Spleen (tissue), 11 donors: ENCODE results near the gene UCK2. TPM values are rescaled to one million over a fixed set of nuclear protein-coding genes. Genes with fewer than 3 reads are reported as not detected.

ENCODE experiments used
- DNase-seq: peaks from one replicate; pipeline ENCODE4 v3.0.0-alpha.2; 2020
- H3K27ac ChIP-seq, 8 donors: fragments of 200-600 bp; sonication (generic) in 7 of 8; 1 replicate in 4 of 8; 2 replicates in 4 of 8; pipeline versions ENCODE4 v1.5.0 to v1.8.0; 2016 to 2021; ENCODE audit warnings: inconsistent platforms in 4 of 8, mild to moderate bottlenecking in 4 of 8, moderate library complexity in 1 of 8
- H3K27me3 ChIP-seq, 7 donors: fragments of 200-600 bp; sonication (generic) in 6 of 7; replicated peaks in 1 of 7; 1 replicate in 4 of 7; 2 replicates in 3 of 7; pipeline versions ENCODE4 v1.5.0 to v1.8.0; 2016 to 2021; ENCODE audit warnings: inconsistent platforms in 3 of 7, mild to moderate bottlenecking in 1 of 7
- H3K36me3 ChIP-seq, 6 donors: fragments of 200-600 bp; sonication (generic) in 5 of 6; 1 replicate in 4 of 6; 2 replicates in 2 of 6; pipeline versions ENCODE4 v1.5.0 to v1.8.0; 2016 to 2021; ENCODE audit warnings: inconsistent platforms in 2 of 6
- H3K4me1 ChIP-seq, 6 donors: fragments of 200-600 bp; sonication (generic) in 5 of 6; 1 replicate in 3 of 6; 2 replicates in 3 of 6; pipeline versions ENCODE4 v1.5.0 to v1.8.0; 2016 to 2021; ENCODE audit warnings: inconsistent platforms in 3 of 6
- H3K4me3 ChIP-seq, 8 donors: fragments of 200-600 bp; sonication (generic) in 7 of 8; 1 replicate in 4 of 8; 2 replicates in 4 of 8; pipeline versions ENCODE4 v1.5.0 to v1.8.0; 2016 to 2021; ENCODE audit warnings: inconsistent platforms in 4 of 8, mild to moderate bottlenecking in 4 of 8, moderate library complexity in 2 of 8
- H3K9me3 ChIP-seq, 8 donors: fragments of 200-600 bp; sonication (generic) in 7 of 8; 1 replicate in 4 of 8; 2 replicates in 4 of 8; pipeline versions ENCODE4 v1.5.0 to v1.8.0; 2016 to 2021; ENCODE audit warnings: inconsistent platforms in 4 of 8
- POLR2A ChIP-seq, 3 donors: fragments of 450-650 bp; IDR thresholded peaks; one replicate each; pipeline ENCODE4 v1.5.1; 2017; ENCODE audit warnings: antibody characterized with exemption in 3 of 3, mild to moderate bottlenecking in 1 of 3
- POLR2AphosphoS5 ChIP-seq, 3 donors: sonication (generic); formaldehyde crosslinking; IDR thresholded peaks; one replicate each; pipeline ENCODE4 v1.5.1; 2017; ENCODE audit warnings: antibody characterized with exemption in 3 of 3
- WGBS, 5 donors: extraction: QIAGEN DNeasy Blood & Tissue Kit in 3 of 5; methylation state at CpG; one replicate each; pipeline versions ENCODE4 v1.1.5 to v1.1.7; 2013 to 2018; 5-methylcytosine and 5-hydroxymethylcytosine counted together
- intact Hi-C: fragments of 100-400 bp; cut with DNase I; formaldehyde crosslinking; loops from one replicate; pipeline ENCODE4 v1.15.0; 2023; ENCODE audit warnings: low total_unique reads
- polyA plus RNA-seq, 3 donors: library from polyadenylated mRNA; stranded (reverse); fragments of 200-250 nt; gene quantifications; one replicate each; pipeline ENCODE4 v1.2.1, GENCODE V29; 2013
- total RNA-seq, 7 donors: library from RNA; depleted of rRNA in 3 of 7; stranded (reverse); fragments of >200 nt in 3 of 7; fragmentation: NEBNext Ultra II Directional in 4 of 7; extraction: Animal tissue kit (Norgen Biotek cat#: 25700) in 4 of 7; gene quantifications; one replicate each; pipeline versions ENCODE4 v1.1.0 to v1.2.1, GENCODE V29; 2016 to 2021
- TF ChIP-seq, protein P1 (sequence below), 11 experiments: fragments of 200-600 bp in 7 of 11; fragments of 450-650 bp in 4 of 11; sonication (generic) in 4 of 11; IDR thresholded peaks in 8 of 11; conservative IDR thresholded peaks in 3 of 11; 1 replicate in 7 of 11; 2 replicates in 4 of 11; pipeline versions ENCODE4 v1.4.0 to v1.8.0; 2016 to 2021; ENCODE audit warnings: antibody characterized with exemption in 11 of 11, inconsistent platforms in 4 of 11, mild to moderate bottlenecking in 1 of 11
- donor health status: healthy with polysubstance abuse.
- donor health status: DM: no; HTN: no; CAD: no; lungs with moderate emphysema.
- donor health status: DM: no; HTN: no; CAD: no.
- donor health status: Bipolar disorder and iron deficiency.
- donor health status: healthy.
- donor health status: DM: no; HTN: no; CAD: no.
- donor health status: DM: yes; HTN: yes; CAD: no.

The UCK2 gene
- total and polyA plus RNA-seq, 10 donors, result 9.8 to 18.3 (median 16.0) TPM

DNA sequence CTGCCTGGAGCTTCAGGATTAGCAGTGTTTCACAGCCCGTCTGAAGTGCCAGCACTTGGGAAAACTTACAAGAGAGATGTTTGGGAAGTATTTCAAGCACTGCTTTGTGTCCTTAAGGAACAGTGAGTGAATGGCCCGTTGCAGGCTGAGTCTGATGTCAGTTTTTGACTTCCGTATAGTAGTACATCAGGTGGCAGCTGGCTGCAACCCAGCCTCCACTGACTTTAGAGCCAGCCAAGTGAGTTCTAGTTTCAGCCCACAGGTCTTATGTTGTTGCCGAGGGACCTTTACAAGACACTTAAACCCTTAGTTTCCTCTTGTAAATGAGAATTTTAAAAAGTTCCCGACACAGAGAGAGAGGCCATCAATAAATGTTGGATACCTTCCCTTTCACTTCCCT lies 35.0 kb downstream of the UCK2 start:
- TF ChIP-seq, protein P1, sequence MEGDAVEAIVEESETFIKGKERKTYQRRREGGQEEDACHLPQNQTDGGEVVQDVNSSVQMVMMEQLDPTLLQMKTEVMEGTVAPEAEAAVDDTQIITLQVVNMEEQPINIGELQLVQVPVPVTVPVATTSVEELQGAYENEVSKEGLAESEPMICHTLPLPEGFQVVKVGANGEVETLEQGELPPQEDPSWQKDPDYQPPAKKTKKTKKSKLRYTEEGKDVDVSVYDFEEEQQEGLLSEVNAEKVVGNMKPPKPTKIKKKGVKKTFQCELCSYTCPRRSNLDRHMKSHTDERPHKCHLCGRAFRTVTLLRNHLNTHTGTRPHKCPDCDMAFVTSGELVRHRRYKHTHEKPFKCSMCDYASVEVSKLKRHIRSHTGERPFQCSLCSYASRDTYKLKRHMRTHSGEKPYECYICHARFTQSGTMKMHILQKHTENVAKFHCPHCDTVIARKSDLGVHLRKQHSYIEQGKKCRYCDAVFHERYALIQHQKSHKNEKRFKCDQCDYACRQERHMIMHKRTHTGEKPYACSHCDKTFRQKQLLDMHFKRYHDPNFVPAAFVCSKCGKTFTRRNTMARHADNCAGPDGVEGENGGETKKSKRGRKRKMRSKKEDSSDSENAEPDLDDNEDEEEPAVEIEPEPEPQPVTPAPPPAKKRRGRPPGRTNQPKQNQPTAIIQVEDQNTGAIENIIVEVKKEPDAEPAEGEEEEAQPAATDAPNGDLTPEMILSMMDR (IDR thresholded peaks at IDR 0.05 in 8 of 11, conservative IDR thresholded peaks at IDR 0.05 in 3 of 11), result no peak
- TF ChIP-seq POLR2A (IDR thresholded peaks at IDR 0.05) (no peak), POLR2AphosphoS5 (IDR thresholded peaks at IDR 0.05) (no peak)
- Histone ChIP-seq H3K4me1 (peaks cover 0 to 26% (median 0%) of the 10 kb centered on the region in 6 donors), H3K36me3 (no peaks in the 10 kb centered on the region), H3K4me3 (no peak overlapping the region), H3K9me3 (no peaks in the 10 kb centered on the region), H3K27me3 (no peaks in the 10 kb centered on the region), H3K27ac (no peak overlapping the region)
- 44 to 61% (median 55%) methylated on average over 5 of the region's 5 CpGs for WGBS, 5 donors
- DNase-seq, result no peak
- intact Hi-C loops, result no loop called here

DNA sequence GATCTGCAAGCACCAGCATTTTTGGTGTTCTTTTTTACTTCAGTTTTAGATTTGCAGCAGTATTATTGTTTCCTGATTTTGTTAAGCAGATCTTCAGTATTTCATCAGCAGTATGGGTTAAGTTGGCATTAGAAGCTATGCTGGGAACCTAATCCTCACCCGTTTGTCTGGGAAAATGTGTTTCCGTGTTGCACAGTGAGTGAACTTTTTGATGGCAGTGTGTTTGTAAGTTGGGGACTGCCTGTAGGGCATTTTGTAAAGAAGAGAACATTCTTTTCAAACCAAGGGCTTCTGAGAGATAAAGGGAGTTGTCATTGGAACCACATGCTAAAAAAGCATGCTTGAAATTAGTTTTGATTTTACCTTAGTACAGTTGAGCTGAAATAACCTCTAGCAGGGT lies 35.9 kb downstream of the UCK2 start:
- intact Hi-C loops, result no loop called here
- H3K36me3 ChIP-seq, result no peaks in the 10 kb centered on the region
- 68 to 85% (median 77%) methylated on average over 2 of the region's 2 CpGs for WGBS, 5 donors
- H3K27ac ChIP-seq, result no peak overlapping the region
- no peak overlapping the region for H3K4me3 ChIP-seq
- H3K9me3 ChIP-seq, result no peaks in the 10 kb centered on the region
- no peaks in the 10 kb centered on the region for H3K27me3 ChIP-seq
- no peak for DNase-seq
- peaks cover 0 to 17% (median 0%) of the 10 kb centered on the region in 6 donors for H3K4me1 ChIP-seq
- TF ChIP-seq, protein P1 (IDR thresholded peaks at IDR 0.05 in 8 of 11, conservative IDR thresholded peaks at IDR 0.05 in 3 of 11), result no peak
- TF ChIP-seq POLR2A (IDR thresholded peaks at IDR 0.05) (no peak), POLR2AphosphoS5 (IDR thresholded peaks at IDR 0.05) (no peak)

DNA sequence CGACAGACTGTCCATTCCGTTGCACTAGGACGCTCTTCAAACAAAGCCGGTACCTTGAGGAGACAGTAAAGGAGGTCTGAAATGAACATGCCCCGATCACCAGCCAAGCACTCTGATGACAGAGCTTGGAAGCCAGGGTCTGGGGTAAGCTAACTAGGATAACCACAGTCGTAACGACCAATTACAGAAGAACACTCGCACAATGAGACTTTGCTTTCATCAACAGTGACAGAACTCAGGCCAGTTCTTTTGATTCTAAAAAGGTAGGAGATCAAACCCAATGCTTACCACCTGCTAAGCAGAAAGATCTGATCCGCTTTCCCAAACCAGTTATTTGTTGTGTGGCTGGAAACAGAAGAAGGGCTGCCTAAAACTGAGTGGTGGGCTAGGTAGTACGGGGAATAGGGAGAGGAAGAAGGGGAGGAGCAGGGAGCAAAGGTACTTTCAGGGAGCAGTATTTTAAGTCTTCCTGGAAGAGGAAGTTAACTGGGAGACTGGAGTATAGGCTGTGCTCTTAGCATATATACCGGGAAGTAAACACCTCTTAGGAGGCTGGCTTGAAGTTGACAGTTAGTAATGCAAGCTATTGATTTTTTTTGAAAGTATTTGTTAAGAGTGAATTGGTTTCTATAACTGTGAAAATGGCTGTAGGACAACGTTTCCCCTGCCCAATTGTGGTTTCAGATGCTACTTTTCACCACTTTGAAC lies 38.4 kb downstream of the UCK2 start:
- H3K4me1 ChIP-seq, result peaks cover 0 to 19% (median 3%) of the 10 kb centered on the region in 6 donors
- no peak for DNase-seq
- H3K27ac ChIP-seq, result no peak overlapping the region
- TF ChIP-seq POLR2A (IDR thresholded peaks at IDR 0.05) (no peak), POLR2AphosphoS5 (IDR thresholded peaks at IDR 0.05) (no peak)
- TF ChIP-seq, protein P1 (IDR thresholded peaks at IDR 0.05 in 8 of 11, conservative IDR thresholded peaks at IDR 0.05 in 3 of 11), result no peak
- WGBS, 5 donors, result 84 to 88% (median 85%) methylated on average over 12 of the region's 12 CpGs
- H3K27me3 ChIP-seq, result no peaks in the 10 kb centered on the region
- no peaks in the 10 kb centered on the region for H3K9me3 ChIP-seq
- H3K4me3 ChIP-seq, result no peak overlapping the region
- intact Hi-C loops, result no loop called here
- no peaks in the 10 kb centered on the region for H3K36me3 ChIP-seq

DNA sequence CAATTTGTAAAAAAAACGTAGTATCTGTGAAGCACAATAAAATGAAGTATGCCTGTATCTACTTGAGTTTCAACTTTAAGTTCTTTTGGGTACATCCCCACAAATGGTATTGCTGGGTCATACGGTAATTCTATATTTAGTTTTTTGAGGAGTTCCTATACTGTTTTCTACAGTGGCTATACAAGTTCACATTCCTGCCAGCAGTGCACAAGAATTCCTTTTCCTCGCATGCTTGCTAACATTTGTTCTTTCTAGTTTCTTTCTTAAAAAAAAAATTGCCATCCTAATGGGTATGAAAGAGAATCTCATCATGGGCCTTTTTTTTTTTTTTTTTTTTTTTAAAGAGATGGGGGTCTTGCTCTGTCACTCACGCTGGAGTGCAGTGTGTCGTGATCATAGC lies 41.9 kb downstream of the UCK2 start:
- WGBS, 5 donors, result 81 to 88% (median 83%) methylated on average over 5 of the region's 5 CpGs

More for the DNA sequence above, 41.9 kb downstream of the UCK2 start:
- intact Hi-C loops, result no loop called here
- DNase-seq, result no peak
- no peak for TF ChIP-seq POLR2AphosphoS5 (IDR thresholded peaks at IDR 0.05)
- no peak for TF ChIP-seq POLR2A (IDR thresholded peaks at IDR 0.05)
- TF ChIP-seq, protein P1 (IDR thresholded peaks at IDR 0.05 in 8 of 11, conservative IDR thresholded peaks at IDR 0.05 in 3 of 11), result no peak
- no peaks in the 10 kb centered on the region for H3K27me3 ChIP-seq
- H3K4me3 ChIP-seq, result no peak overlapping the region
- no peaks in the 10 kb centered on the region for H3K9me3 ChIP-seq
- H3K36me3 ChIP-seq, result no peaks in the 10 kb centered on the region
- H3K4me1 ChIP-seq, result peaks cover 9 to 29% (median 16%) of the 10 kb centered on the region in 6 donors
- H3K27ac ChIP-seq, result no peak overlapping the region
